ENCODE measurements around the gene CDH16.
A peak's percentile ranks its signal among the peaks of the same experiment; 100 is the strongest.

Gene CDH16

DNA sequence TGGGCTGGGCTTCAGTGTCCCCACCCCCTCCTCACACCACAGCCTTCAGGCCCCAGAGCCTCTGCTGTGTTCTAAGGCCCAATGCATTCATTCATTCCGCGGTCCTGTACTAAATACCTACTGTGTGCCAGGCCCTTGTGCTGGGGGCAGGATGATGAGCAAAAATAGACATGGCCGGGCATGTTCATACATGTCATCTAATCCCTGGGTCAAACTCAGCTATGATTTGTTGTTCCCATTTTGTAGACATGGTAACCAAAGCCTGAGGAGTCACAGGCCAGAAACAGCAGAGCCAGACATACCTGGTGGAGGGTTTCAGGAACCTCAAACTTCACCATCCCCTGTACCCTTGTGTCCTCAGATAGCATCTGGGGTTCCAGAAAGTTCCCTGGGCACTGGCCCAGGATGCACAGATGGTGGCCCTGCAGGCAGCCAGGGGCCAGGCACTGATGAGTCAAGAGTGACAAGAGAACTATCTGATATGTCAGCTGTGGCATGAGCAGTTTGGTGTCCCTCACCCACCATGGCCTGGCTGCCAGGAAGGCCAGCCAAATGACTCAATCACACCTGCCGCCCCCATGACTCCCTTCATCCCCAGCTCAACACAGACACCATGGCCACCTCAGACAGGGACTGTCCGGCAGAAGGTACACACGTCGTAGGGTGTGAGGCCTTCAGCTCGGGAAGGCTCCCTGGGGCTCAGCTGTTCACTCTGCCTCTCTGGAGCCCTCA is 9.4 kb upstream of the CDH16 start:
- TF ChIP-seq, protein P1, sequence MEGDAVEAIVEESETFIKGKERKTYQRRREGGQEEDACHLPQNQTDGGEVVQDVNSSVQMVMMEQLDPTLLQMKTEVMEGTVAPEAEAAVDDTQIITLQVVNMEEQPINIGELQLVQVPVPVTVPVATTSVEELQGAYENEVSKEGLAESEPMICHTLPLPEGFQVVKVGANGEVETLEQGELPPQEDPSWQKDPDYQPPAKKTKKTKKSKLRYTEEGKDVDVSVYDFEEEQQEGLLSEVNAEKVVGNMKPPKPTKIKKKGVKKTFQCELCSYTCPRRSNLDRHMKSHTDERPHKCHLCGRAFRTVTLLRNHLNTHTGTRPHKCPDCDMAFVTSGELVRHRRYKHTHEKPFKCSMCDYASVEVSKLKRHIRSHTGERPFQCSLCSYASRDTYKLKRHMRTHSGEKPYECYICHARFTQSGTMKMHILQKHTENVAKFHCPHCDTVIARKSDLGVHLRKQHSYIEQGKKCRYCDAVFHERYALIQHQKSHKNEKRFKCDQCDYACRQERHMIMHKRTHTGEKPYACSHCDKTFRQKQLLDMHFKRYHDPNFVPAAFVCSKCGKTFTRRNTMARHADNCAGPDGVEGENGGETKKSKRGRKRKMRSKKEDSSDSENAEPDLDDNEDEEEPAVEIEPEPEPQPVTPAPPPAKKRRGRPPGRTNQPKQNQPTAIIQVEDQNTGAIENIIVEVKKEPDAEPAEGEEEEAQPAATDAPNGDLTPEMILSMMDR (IDR thresholded peaks at IDR 0.05) = no peak

DNA sequence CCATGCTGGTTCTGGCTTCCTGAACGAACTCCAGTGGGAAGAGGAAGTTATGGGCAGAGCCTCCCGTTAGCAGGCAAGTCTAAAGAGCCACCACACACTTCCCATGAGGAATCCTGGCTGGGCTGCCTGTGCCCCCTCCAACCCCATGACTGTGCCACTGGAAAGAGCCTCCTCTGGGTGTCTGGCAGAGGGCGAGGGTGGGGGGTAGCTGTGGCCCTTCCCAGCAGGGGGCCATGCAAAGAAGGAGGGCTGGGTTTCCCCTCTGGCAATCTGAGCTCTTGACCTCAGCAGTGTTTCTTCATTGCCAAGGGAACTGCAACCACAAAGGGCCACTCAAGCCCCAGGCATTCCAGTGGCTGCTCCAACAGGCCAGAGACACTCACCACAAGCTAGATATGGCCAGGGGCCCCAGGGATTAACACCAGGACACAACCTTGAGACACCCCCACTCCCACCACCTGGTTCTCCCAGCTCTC is 8.3 kb upstream of the CDH16 start:
- TF ChIP-seq, protein P1 (IDR thresholded peaks at IDR 0.05) = no peak

DNA sequence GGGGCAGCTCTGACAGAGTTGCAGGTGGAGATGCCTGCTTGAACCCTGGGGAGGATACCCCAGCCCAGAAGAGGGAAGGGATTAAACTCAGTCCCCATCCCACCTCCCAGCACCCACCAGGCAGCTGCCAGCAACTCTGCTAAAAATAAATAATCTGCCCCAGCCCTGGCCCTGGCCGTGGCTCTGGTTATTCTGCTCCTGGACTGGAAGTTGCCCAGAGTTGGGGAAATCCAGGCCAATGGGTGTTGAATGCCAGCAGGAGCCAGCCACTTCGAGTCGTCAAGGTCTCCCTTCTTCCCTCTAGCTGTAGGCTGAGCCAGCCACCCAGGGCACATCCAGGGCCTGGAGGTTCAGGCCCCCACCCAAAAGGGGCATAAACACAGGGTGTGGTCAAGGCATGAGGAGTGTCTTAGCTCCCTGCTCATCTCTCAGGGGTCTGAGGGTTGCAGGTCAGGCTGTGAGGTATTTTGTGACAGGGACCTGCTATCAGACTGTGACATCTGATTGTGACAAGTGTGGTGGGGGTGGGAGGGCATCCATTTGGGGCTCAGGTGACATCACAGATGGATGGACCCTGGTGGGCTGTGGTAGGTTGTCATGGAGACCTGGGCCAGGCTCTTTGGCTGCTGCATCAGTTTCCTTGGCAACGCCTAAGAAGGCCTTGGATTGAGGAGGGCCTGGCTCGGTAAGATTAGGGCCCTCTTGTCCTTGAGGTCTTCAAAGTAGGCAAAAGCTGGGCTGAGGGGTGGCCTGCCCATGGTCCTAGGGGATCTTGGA is 7.7 kb upstream of the CDH16 start:
- TF ChIP-seq, protein P1 (IDR thresholded peaks at IDR 0.05) = no peak

DNA sequence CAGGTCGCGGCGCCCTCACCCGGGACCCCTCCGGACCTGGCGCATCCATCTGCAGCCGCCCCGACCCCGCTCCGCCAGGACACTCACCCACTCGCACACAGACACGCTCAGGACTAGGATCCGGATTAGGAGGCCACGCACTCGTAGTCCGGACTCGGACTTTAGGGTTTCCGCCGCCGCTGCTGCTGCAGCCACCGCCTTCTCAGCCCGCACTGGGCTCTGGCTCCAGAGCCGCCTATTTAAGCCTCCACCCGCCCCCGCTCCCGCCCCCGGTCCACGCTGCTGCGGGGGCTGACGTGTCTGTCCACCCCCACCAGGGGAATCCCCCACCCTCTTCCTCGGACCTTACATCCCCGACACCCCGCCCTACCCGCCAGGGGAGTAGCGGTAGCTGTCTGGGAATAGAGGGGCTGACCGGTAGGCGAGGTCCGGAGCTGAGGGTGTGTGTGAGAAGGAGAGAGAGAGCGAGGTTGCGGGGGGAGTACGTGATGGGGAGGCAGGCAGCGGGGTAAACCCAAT is 6.7 kb upstream of the CDH16 start, which contains the start of gene RRAD:
Gene RRAD, minus strand, starts transcription at position 214 of the 519 bp plus-strand sequence. CDS start 356 bp downstream, outside the sequence.
- TF ChIP-seq, protein P1 (IDR thresholded peaks at IDR 0.05) = no peak

DNA sequence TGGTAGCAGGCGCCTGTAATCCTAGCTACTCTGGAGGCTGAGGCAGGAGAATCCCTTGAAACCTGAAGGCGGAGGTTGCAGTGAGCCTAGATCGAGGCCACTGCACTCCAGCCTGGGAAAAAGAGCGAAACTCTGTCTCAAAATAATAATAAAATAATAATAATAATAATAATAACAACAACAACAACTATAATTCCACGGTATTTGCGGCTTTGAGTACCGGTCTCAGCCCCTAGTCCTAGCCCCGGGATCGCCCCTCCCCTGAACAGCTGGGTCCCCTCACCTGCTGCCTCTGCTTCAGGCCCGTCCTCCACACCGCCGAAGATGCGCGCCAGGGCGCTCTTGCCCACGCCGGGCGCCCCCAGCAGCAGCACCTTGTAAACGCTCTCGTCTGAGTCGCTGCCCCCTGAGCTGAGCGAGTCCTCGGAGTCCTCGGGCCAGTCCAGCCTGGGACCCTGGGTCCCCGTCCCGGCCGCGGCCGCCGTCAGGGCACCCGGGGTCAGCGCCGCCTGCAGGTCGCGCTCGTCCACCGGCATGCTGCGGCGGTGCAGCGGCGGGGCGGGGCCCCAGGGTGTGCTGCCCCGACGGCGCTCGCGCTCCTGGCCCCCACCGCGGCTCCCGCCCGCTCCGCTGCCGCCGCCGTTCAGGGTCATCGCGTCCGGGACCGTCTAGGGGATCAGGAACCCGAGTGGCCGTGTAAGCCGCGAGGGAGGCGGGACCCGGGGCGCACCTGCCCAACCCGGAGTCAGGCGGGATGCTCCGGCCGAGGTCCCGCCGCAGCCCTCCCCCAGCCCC is 6.0 kb upstream of the CDH16 start:
- TF ChIP-seq, protein P1 (IDR thresholded peaks at IDR 0.05) = peak; percentile 31; the same call in 1 of the 2 replicates

DNA sequence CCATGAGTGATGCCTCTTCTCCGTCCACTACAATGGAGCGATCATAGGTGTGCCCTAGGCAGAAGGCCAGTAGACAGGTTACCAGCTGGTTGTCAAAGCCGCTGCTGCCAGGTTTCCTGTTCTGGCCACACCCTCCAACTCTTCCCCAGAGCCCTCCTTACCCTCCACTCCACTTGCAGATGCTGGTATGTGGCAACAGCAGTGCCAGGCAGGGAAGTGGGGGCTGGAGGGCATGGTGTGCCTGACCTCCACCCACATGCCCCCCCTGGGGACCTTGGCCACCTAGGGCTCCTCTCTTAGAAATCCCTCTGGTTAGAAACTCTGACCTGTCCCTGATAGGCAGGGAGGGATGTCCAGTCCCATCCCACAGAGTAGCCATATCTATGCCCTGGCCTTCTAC is 5.2 kb upstream of the CDH16 start:
- TF ChIP-seq, protein P1 (IDR thresholded peaks at IDR 0.05) = no peak

DNA sequence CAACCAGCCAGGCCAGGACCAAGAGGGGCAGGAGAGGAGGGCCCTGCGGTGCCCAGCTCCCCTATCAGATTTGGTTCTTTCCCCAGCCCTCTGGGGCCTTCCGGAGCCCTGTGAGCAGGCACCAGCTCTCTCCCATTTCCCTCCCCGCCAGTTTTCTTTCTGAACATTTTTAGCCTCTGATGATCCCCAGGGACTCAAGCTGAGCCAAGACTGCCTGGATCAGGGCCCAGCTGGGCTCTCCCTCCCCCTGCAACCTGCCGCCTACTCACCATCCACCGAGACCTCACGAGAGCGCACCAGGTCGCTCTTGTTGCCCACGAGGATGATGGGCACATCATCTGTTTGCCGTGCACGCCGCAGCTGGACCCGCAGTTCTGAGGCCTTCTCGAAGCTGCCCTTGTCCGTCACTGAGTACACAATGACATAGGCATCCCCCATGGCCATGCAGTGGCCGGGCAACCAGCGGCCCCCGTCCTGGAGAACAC is 4.6 kb upstream of the CDH16 start:
- TF ChIP-seq, protein P1 (IDR thresholded peaks at IDR 0.05) = no peak

Data from LNCAP (cell line).